ENCODE results near the gene PSMD2.

DNA sequence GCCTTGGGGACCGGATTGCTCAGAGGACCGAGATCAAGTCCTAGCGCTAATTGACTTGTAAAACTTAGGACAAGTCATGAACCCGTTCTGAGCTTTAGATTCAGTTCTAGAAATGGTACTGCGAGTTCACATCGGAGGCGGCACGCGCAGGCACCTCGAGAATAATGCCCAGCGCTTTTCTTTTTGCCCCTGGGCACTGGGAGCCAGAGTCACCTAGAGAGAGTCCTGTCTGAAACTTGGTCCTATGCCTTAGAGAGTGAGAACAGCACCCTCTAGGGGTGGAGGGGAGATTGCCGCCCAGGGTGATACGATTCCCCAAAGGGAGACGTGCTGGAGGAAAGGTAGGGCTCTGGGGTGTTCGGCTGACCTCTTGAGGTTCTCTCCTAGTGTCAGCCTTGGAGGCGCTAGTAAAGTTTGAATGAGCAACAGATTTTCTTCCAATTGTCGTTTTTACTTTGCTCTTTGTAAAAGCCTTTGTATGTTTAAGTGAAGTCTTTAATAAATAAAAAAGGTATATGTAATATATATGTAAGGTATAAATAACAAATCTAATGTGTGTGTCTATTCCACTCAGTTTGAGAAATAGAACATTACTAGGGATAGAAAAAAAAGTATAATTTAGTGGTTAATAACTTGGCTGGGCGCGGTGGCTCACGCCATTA, 48.7 kb upstream of the PSMD2 start:
- TF ChIP-seq, protein P1, sequence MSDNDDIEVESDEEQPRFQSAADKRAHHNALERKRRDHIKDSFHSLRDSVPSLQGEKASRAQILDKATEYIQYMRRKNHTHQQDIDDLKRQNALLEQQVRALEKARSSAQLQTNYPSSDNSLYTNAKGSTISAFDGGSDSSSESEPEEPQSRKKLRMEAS (IDR thresholded peaks at IDR 0.05) = no peak
- TF ChIP-seq, protein P2, sequence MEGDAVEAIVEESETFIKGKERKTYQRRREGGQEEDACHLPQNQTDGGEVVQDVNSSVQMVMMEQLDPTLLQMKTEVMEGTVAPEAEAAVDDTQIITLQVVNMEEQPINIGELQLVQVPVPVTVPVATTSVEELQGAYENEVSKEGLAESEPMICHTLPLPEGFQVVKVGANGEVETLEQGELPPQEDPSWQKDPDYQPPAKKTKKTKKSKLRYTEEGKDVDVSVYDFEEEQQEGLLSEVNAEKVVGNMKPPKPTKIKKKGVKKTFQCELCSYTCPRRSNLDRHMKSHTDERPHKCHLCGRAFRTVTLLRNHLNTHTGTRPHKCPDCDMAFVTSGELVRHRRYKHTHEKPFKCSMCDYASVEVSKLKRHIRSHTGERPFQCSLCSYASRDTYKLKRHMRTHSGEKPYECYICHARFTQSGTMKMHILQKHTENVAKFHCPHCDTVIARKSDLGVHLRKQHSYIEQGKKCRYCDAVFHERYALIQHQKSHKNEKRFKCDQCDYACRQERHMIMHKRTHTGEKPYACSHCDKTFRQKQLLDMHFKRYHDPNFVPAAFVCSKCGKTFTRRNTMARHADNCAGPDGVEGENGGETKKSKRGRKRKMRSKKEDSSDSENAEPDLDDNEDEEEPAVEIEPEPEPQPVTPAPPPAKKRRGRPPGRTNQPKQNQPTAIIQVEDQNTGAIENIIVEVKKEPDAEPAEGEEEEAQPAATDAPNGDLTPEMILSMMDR (IDR thresholded peaks at IDR 0.05; ENCODE audit: control extremely low read depth in 1 of 3, insufficient read depth in 1 of 3, low read depth in 1 of 3, low read length in 3 of 3) = peak; percentile 90 to 97 (median 91)
- no peak for TF ChIP-seq POLR2A (IDR thresholded peaks at IDR 0.05; ENCODE audit: control extremely low read depth in 1 of 2, low read depth in 2 of 2, low read length in 2 of 2)
- TF ChIP-seq POLR2AphosphoS5 (IDR thresholded peaks at IDR 0.05; ENCODE audit: low read depth, low read length) = no peak
- TF ChIP-seq TCF12 (IDR thresholded peaks at IDR 0.05; ENCODE audit: low read depth, low read length) = no peak
- TF ChIP-seq SUZ12 (IDR thresholded peaks at IDR 0.05; ENCODE audit: low read length) = no peak
- peak; percentile 37; the same call in 1 of the 2 replicates for TF ChIP-seq CREB1 (IDR thresholded peaks at IDR 0.05)
- no peak for TF ChIP-seq RNF2 (IDR thresholded peaks at IDR 0.05; ENCODE audit: borderline replicate concordance, low read depth, low read length, missing control alignments, poor library complexity, severe bottlenecking)
- no peak for TF ChIP-seq CHD1 (IDR thresholded peaks at IDR 0.05; ENCODE audit: low read depth, low read length)
- TF ChIP-seq MAFK (IDR thresholded peaks at IDR 0.05; ENCODE audit: low read depth, low read length) = no peak
- TF ChIP-seq SIX5 (IDR thresholded peaks at IDR 0.05; ENCODE audit: low read depth, low read length) = no peak
- TF ChIP-seq EP300 (IDR thresholded peaks at IDR 0.05; ENCODE audit: borderline replicate concordance in 1 of 2, low read depth in 2 of 2, low read length in 2 of 2) = no peak

All from H1 (cell line).